ENCODE measurements around the gene RBM23.

DNA sequence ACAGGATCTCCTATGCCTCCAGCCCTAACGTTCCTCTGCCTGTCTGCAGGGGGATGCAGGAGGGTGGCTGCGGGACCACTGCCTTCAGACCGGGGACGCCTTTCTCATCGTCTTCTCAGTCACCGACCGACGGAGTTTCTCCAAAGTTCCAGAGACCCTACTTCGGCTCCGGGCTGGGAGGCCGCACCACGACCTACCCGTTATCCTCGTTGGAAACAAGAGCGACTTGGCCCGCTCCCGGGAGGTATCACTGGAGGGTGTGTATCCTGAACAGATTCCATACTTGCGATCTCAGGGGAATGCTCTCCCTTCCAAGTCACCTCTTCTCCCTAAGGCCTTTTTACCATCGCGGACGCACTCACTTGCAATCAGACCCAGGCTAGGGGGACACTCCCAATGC is 33.0 kb downstream of the RBM23 start:
- TF ChIP-seq, protein P1, sequence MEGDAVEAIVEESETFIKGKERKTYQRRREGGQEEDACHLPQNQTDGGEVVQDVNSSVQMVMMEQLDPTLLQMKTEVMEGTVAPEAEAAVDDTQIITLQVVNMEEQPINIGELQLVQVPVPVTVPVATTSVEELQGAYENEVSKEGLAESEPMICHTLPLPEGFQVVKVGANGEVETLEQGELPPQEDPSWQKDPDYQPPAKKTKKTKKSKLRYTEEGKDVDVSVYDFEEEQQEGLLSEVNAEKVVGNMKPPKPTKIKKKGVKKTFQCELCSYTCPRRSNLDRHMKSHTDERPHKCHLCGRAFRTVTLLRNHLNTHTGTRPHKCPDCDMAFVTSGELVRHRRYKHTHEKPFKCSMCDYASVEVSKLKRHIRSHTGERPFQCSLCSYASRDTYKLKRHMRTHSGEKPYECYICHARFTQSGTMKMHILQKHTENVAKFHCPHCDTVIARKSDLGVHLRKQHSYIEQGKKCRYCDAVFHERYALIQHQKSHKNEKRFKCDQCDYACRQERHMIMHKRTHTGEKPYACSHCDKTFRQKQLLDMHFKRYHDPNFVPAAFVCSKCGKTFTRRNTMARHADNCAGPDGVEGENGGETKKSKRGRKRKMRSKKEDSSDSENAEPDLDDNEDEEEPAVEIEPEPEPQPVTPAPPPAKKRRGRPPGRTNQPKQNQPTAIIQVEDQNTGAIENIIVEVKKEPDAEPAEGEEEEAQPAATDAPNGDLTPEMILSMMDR (IDR thresholded peaks at IDR 0.05) = no peak
- no peak for TF ChIP-seq POLR2A (IDR thresholded peaks at IDR 0.05)
